OCI-LY7 (cell line): ENCODE results near the gene SKIC2.
"Not testable (repeated sequence)": the region's sequence is repeated elsewhere in the genome, so short reads cannot be mapped to it uniquely, and the experiment has no call there.

Experiments
- CTCF ChIP-seq: fragments of 200-600 bp; sonication (generic); conservative IDR thresholded peaks from 2 replicates; pipeline ENCODE4 v1.5.1; 2014; ENCODE audit warnings: mild to moderate bottlenecking, antibody characterized with exemption, low read length, moderate library complexity, mixed read lengths
- EZH2phosphoT487 ChIP-seq: fragments of 200-600 bp; sonication (generic); IDR thresholded peaks from 2 replicates; pipeline ENCODE4 v1.6.1; 2018; ENCODE audit warnings: low read depth, borderline replicate concordance, mild to moderate bottlenecking, mixed run types, antibody characterized with exemption, low read length, moderate library complexity, mixed read lengths

GRCh38 chr6:32009537-32009936, 50.6 kb downstream of the SKIC2 start:
- TF ChIP-seq CTCF, EZH2phosphoT487: not testable (repeated sequence)
